ENCODE data around the gene PLAA. TPM values are rescaled to one million over a fixed set of nuclear protein-coding genes. Genes with fewer than 3 reads are reported as not detected.

The PLAA gene
- total and polyA plus RNA-seq, 5 donors = 14.9 to 31.8 (median 27.3) TPM

DNA sequence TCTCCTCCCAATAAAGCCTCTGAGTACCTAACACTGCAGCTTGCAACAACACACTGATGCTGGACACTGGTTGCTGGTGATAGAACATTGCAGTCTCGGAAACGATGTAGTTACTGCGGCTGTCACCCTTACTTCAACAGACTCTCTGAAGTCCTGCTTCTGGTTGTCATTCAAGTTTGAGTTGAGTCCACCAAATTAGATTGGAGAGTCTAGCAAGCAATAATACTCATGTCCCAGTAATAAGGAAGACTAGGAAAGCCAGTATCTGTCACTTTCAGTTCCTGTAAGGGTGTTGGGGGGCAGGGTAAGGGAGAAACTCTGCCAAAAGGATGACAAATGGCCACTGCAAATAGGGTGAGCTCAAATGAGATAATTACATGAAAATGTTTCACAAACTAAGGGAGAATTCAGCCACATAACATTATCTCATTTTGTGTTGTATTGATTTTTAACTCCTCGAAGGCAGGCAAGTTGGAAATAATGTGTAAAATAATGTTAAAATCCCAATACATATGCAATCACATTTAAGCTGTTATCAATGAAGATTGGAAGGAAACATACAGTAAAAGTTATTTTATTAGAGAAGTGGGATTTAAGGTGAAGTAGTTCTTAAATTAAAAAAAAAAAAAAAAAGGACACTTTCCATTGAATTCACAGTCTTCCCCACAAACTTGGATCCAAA, 8.3 kb upstream of the PLAA start:
- intact Hi-C loops (cut with DNase I) = no loop called here
- 44% methylated on average over 4 of the region's 4 CpGs for WGBS
- peak; percentile 22 to 43 for ATAC-seq

GRCh38 chr9:26954050-26954508, 7.0 kb upstream of the PLAA start:
- Histone ChIP-seq H3K4me3 (ENCODE audit: low read length) (no peak overlapping the region), H3K27me3 (ENCODE audit: control insufficient read depth, insufficient read depth) (no peaks in the 10 kb centered on the region), H3K9me3 (ENCODE audit: control insufficient read depth, low read length) (no peaks in the 10 kb centered on the region), H3K27ac (ENCODE audit: low read length) (no peak overlapping the region), H3K4me1 (ENCODE audit: control insufficient read depth, insufficient read depth, low read length) (no peaks in the 10 kb centered on the region)
- DNase-seq (no peak), ATAC-seq (no peak)
- intact Hi-C loops (cut with DNase I) = no loop called here
- WGBS = 76% methylated on average over 3 of the region's 3 CpGs

More for the DNA sequence above, 8.3 kb upstream of the PLAA start:
- no peak for DNase-seq
- Histone ChIP-seq H3K9me3 (ENCODE audit: control insufficient read depth, low read length) (no peaks in the 10 kb centered on the region), H3K4me1 (ENCODE audit: control insufficient read depth, insufficient read depth, low read length) (no peaks in the 10 kb centered on the region), H3K27ac (ENCODE audit: low read length) (peak overlapping the region; percentile 97), H3K4me3 (ENCODE audit: low read length) (peak overlapping the region; percentile 81), H3K27me3 (ENCODE audit: control insufficient read depth, insufficient read depth) (no peaks in the 10 kb centered on the region)

GRCh38 chr9:26951794-26952193, 4.8 kb upstream of the PLAA start:
- H3K9me3 ChIP-seq (ENCODE audit: control insufficient read depth, low read length) = no peaks in the 10 kb centered on the region
- 79% methylated on average over 3 of the region's 3 CpGs for WGBS
- H3K27me3 ChIP-seq (ENCODE audit: control insufficient read depth, insufficient read depth) = no peaks in the 10 kb centered on the region
- H3K4me1 ChIP-seq (ENCODE audit: control insufficient read depth, insufficient read depth, low read length) = no peaks in the 10 kb centered on the region
- DNase-seq = no peak
- no peak overlapping the region for H3K27ac ChIP-seq (ENCODE audit: low read length)
- H3K4me3 ChIP-seq (ENCODE audit: low read length) = no peak overlapping the region
- ATAC-seq = no peak
- intact Hi-C loops (cut with DNase I) = no loop called here

GRCh38 chr9:26950521-26950920, 3.5 kb upstream of the PLAA start:
- WGBS = 92% methylated on average over 1 of the region's 1 CpG
- ATAC-seq (no peak), DNase-seq (no peak)
- Histone ChIP-seq H3K4me3 (ENCODE audit: low read length) (no peak overlapping the region), H3K4me1 (ENCODE audit: control insufficient read depth, insufficient read depth, low read length) (peaks cover 1% of the 10 kb centered on the region), H3K27me3 (ENCODE audit: control insufficient read depth, insufficient read depth) (no peaks in the 10 kb centered on the region), H3K9me3 (ENCODE audit: control insufficient read depth, low read length) (no peaks in the 10 kb centered on the region), H3K27ac (ENCODE audit: low read length) (no peak overlapping the region)
- intact Hi-C loops (cut with DNase I) = no loop called here

GRCh38 chr9:26949637-26950069, 2.6 kb upstream of the PLAA start:
- DNase-seq (no peak), ATAC-seq (no peak)
- peaks cover 3% of the 10 kb centered on the region for H3K4me1 ChIP-seq (ENCODE audit: control insufficient read depth, insufficient read depth, low read length)
- intact Hi-C loops (cut with DNase I) = loop anchor here in 2 of 4 donors (5.0 to 10.0 kb wide), 2 partner anchors 55 to 57 kb away; partner anchors contain the start of gene CAAP1 (in 2 of the 2)
- no peaks in the 10 kb centered on the region for H3K9me3 ChIP-seq (ENCODE audit: control insufficient read depth, low read length)
- 71% methylated on average over 6 of the region's 6 CpGs for WGBS
- no peak overlapping the region for H3K4me3 ChIP-seq (ENCODE audit: low read length)
- H3K27ac ChIP-seq (ENCODE audit: low read length) = no peak overlapping the region
- no peaks in the 10 kb centered on the region for H3K27me3 ChIP-seq (ENCODE audit: control insufficient read depth, insufficient read depth)

- Histone ChIP-seq H3K9me3 (ENCODE audit: control insufficient read depth, low read length) (no peaks in the 10 kb centered on the region), H3K27ac (ENCODE audit: low read length) (no peak overlapping the region), H3K4me3 (ENCODE audit: low read length) (peak overlapping the region; percentile 63), H3K4me1 (ENCODE audit: control insufficient read depth, insufficient read depth, low read length) (peaks cover 3% of the 10 kb centered on the region), H3K27me3 (ENCODE audit: control insufficient read depth, insufficient read depth) (no peaks in the 10 kb centered on the region)
- ATAC-seq = no peak
- intact Hi-C loops (cut with DNase I) = loop anchor here in 2 of 4 donors (5.0 to 10.0 kb wide), 2 partner anchors 53 to 55 kb away; partner anchors contain the start of gene CAAP1 (in 2 of the 2)
- under 1% methylated on average over 9 of the region's 9 CpGs for WGBS
- no peak for DNase-seq
Measured at GRCh38 chr9:26947736-26948135, 694 bp upstream of the PLAA start.

GRCh38 chr9:26945591-26945990, 1.5 kb downstream of the PLAA start:
- Histone ChIP-seq H3K27me3 (ENCODE audit: control insufficient read depth, insufficient read depth) (no peaks in the 10 kb centered on the region), H3K4me3 (ENCODE audit: low read length) (peak overlapping the region; percentile 63), H3K9me3 (ENCODE audit: control insufficient read depth, low read length) (no peaks in the 10 kb centered on the region), H3K4me1 (ENCODE audit: control insufficient read depth, insufficient read depth, low read length) (peaks cover 3% of the 10 kb centered on the region), H3K27ac (ENCODE audit: low read length) (no peak overlapping the region)
- intact Hi-C loops (cut with DNase I) = loop anchor here in 2 of 4 donors (5.0 to 10.0 kb wide), 2 partner anchors 51 to 53 kb away; partner anchors contain the start of gene CAAP1 (in 2 of the 2)
- ATAC-seq (no peak), DNase-seq (no peak)
- 26% methylated on average over 2 of the region's 2 CpGs for WGBS

DNA sequence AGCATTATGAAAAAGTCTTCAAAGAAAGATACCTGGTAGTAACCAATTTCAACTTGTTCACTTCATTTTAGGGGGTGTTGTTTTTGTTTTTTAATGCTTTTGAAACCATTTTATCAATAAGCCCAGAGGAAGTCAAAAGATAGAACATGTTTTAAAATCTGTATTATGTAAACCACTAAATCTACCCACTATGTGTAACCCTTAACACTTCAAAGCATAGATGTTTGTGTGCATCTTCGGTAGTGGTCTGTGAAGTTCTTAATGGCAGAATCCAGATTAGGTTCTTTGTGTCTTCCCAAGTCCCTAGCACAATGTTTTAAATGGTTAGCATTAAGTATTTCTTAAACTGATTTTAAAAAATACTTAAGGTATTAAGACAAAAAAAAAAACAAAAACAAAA, 6.3 kb downstream of the PLAA start:
- Histone ChIP-seq H3K27me3 (ENCODE audit: control insufficient read depth, insufficient read depth) (no peaks in the 10 kb centered on the region), H3K4me1 (ENCODE audit: control insufficient read depth, insufficient read depth, low read length) (peaks cover 6% of the 10 kb centered on the region)

DNA sequence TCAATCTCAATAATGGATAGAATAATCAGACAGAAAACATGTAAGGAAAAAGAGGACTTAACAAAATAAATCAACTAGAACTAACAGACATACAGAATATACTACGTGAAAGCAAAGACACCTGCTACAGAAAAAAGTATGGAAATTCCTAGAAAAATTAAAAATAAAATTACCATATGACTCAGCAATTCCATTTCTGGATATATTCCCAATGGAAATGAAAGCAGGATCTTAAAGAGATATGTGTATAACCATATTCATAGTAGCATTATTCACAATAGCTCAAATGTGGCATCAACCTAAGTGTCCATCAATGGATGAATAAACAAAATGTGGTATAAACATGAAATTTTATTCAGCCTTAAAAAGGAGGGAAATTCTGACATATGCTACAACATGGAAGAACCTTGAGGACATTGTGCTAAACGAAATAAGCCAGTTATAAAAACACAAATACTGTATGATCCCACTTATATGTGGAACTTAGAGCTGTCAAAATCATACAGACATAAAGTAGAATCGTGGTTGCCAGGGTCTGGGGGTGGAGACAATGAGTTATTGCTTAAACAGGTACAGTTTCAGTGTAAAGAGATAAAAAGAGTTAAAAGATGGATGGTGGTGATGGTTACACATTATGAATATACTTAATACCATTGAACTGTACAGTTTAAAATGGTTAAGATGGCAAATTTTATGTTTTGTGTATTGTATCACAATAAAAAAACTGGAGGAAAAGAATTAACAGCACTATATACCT, 6.9 kb downstream of the PLAA start:
- no peaks in the 10 kb centered on the region for H3K9me3 ChIP-seq (ENCODE audit: control insufficient read depth, low read length)
- 83% methylated on average over 3 of the region's 3 CpGs for WGBS
- H3K27me3 ChIP-seq (ENCODE audit: control insufficient read depth, insufficient read depth) = no peaks in the 10 kb centered on the region
- intact Hi-C loops (cut with DNase I) = loop anchor here in 1 of 4 donors (10.0 kb wide), 1 partner anchor 45 kb away; the partner anchor contains the start of gene CAAP1
- H3K4me1 ChIP-seq (ENCODE audit: control insufficient read depth, insufficient read depth, low read length) = peaks cover 3% of the 10 kb centered on the region
- DNase-seq (no peak), ATAC-seq (no peak)
- H3K27ac ChIP-seq (ENCODE audit: low read length) = no peak overlapping the region
- H3K4me3 ChIP-seq (ENCODE audit: low read length) = no peak overlapping the region

More for the DNA sequence above, 6.3 kb downstream of the PLAA start:
- DNase-seq (no peak), ATAC-seq (no peak)
- no peaks in the 10 kb centered on the region for H3K9me3 ChIP-seq (ENCODE audit: control insufficient read depth, low read length)
- H3K4me3 ChIP-seq (ENCODE audit: low read length) = no peak overlapping the region
- intact Hi-C loops (cut with DNase I) = loop anchor here in 1 of 4 donors (10.0 kb wide), 1 partner anchor 46 kb away; the partner anchor contains the start of gene CAAP1
- 91% methylated on average over 1 of the region's 1 CpG for WGBS
- no peak overlapping the region for H3K27ac ChIP-seq (ENCODE audit: low read length)

- H3K9me3 ChIP-seq (ENCODE audit: control insufficient read depth, low read length) = no peaks in the 10 kb centered on the region
- DNase-seq (no peak), ATAC-seq (no peak)
- WGBS = over 99% methylated on average over 3 of the region's 3 CpGs
- H3K27me3 ChIP-seq (ENCODE audit: control insufficient read depth, insufficient read depth) = no peaks in the 10 kb centered on the region
- peaks cover 3% of the 10 kb centered on the region for H3K4me1 ChIP-seq (ENCODE audit: control insufficient read depth, insufficient read depth, low read length)
- intact Hi-C loops (cut with DNase I) = loop anchor here in 1 of 4 donors (2.0 kb wide), 1 partner anchor 41 kb away; no protein-coding TSS in a partner anchor
- no peak overlapping the region for H3K4me3 ChIP-seq (ENCODE audit: low read length)
- no peak overlapping the region for H3K27ac ChIP-seq (ENCODE audit: low read length)
Measured at GRCh38 chr9:26937816-26938371, 9.1 kb downstream of the PLAA start.

Data from right cardiac atrium (tissue), 5 donors.